Sigmoid colon (tissue), 7 donors: ENCODE results near the gene PRDX2. TPM values are rescaled to one million over a fixed set of nuclear protein-coding genes. Genes with fewer than 3 reads are reported as not detected.

Source experiments
- DNase-seq: peaks from one replicate; pipeline ENCODE4 v3.0.0-alpha.2; 2019
- H3K27ac ChIP-seq, 4 donors: fragments of 200-600 bp; sonication (generic); one replicate each; pipeline ENCODE4 v1.5.1; 2016 to 2019; ENCODE audit warnings: mild to moderate bottlenecking in 1 of 4
- H3K27me3 ChIP-seq, 3 donors: fragments of 200-600 bp; sonication (generic); one replicate each; pipeline ENCODE4 v1.5.1; 2019; ENCODE audit warnings: mild to moderate bottlenecking in 1 of 3
- H3K36me3 ChIP-seq, 4 donors: fragments of 200-600 bp; sonication (generic); one replicate each; pipeline ENCODE4 v1.5.1; 2016 to 2019
- H3K4me1 ChIP-seq, 4 donors: fragments of 200-600 bp; sonication (generic); one replicate each; pipeline ENCODE4 v1.5.1; 2017 to 2019
- H3K4me3 ChIP-seq, 4 donors: fragments of 200-600 bp; sonication (generic); one replicate each; pipeline ENCODE4 v1.5.1; 2017 to 2019; ENCODE audit warnings: mild to moderate bottlenecking in 2 of 4, moderate library complexity in 1 of 4
- H3K9me3 ChIP-seq, 4 donors: fragments of 200-600 bp in 3 of 4; sonication (generic) in 3 of 4; one replicate each; pipeline versions ENCODE4 v1.5.1 to v1.6.1; 2013 to 2019
- CTCF ChIP-seq, 4 experiments: fragments of 450-650 bp in 3 of 4; fragments of 200-600 bp in 1 of 4; IDR thresholded peaks; one replicate each; pipeline ENCODE4 v1.5.1; 2016 to 2019; ENCODE audit warnings: antibody characterized with exemption in 4 of 4, mild to moderate bottlenecking in 3 of 4, moderate library complexity in 2 of 4
- EP300 ChIP-seq, 4 donors: sonication (generic); formaldehyde crosslinking; IDR thresholded peaks; one replicate each; pipeline ENCODE4 v1.6.1; 2017; ENCODE audit warnings: antibody characterized with exemption in 4 of 4
- POLR2A ChIP-seq, 2 donors: fragments of 450-650 bp; IDR thresholded peaks; one replicate each; pipeline ENCODE4 v1.6.1; 2016; ENCODE audit warnings: antibody characterized with exemption in 2 of 2, mild to moderate bottlenecking in 2 of 2, moderate library complexity in 2 of 2
- POLR2AphosphoS5 ChIP-seq, 4 donors: sonication (generic); formaldehyde crosslinking; IDR thresholded peaks; one replicate each; pipeline ENCODE4 v1.6.1; 2017; ENCODE audit warnings: antibody characterized with exemption in 4 of 4
- WGBS, 2 donors: extraction: QIAGEN DNeasy Blood & Tissue Kit; methylation state at CpG; one replicate each; pipeline ENCODE4 v1.1.7; 2013; 5-methylcytosine and 5-hydroxymethylcytosine counted together
- intact Hi-C: fragments of 100-400 bp; cut with DNase I; formaldehyde crosslinking; loops from one replicate; pipeline ENCODE4 v1.15.1; 2023
- polyA plus RNA-seq, 3 donors: library from polyadenylated mRNA; stranded (reverse); fragments of 200-250 nt; gene quantifications; one replicate each; pipeline ENCODE4 v1.2.3, GENCODE V29; 2013
- total RNA-seq, 4 donors: library from RNA; depleted of rRNA; stranded (reverse); fragments of >200 nt; gene quantifications; one replicate each; pipeline ENCODE4 v1.1.0, GENCODE V29; 2016
- donor health status: healthy with polysubstance abuse.
- donor health status: Bipolar disorder and iron deficiency.
- donor health status: healthy.

PRDX2 gene
- total and polyA plus RNA-seq, 7 donors: 248 to 379 (median 277) TPM

GRCh38 chr19:12774588-12775555 lies 26.7 kb downstream of the PRDX2 start, which contains the start of gene HOOK2:
Gene HOOK2, minus strand, starts transcription at chr19:12775552. Its CDS starts 103 bp downstream, at chr19:12775449.
- Histone ChIP-seq H3K36me3 (no peaks in the 10 kb centered on the region), H3K27ac (peak within 1 kb of the TSS; percentile 89 to 97 (median 94)), H3K27me3 (no peaks in the 10 kb centered on the region), H3K4me3 (peak within 1 kb of the TSS; percentile 41 to 68 (median 61)), H3K9me3 (no peaks in the 10 kb centered on the region), H3K4me1 (peaks cover 0 to 42% (median 30%) of the 10 kb centered on the region in 4 donors)
- peak; percentile 86 for DNase-seq
- intact Hi-C loops: no loop called here
- 8 to 19% methylated on average over 58 of the region's 58 CpGs for WGBS, 2 donors
- TF ChIP-seq POLR2AphosphoS5 (IDR thresholded peaks at IDR 0.05): no peak
- TF ChIP-seq POLR2A (IDR thresholded peaks at IDR 0.05): no peak
- no peak for TF ChIP-seq EP300 (IDR thresholded peaks at IDR 0.05)

GRCh38 chr19:12773571-12773970 lies 28.0 kb downstream of the PRDX2 start:
- intact Hi-C loops: no loop called here
- Histone ChIP-seq H3K9me3 (no peaks in the 10 kb centered on the region), H3K4me3 (no peak overlapping the region), H3K36me3 (no peaks in the 10 kb centered on the region), H3K4me1 (peaks cover 0 to 28% (median 18%) of the 10 kb centered on the region in 4 donors), H3K27me3 (no peaks in the 10 kb centered on the region), H3K27ac (peak overlapping the region in 1 of 4 donors; percentile 97)
- DNase-seq: no peak
- TF ChIP-seq CTCF (IDR thresholded peaks at IDR 0.05) (no peak), POLR2AphosphoS5 (IDR thresholded peaks at IDR 0.05) (no peak), EP300 (IDR thresholded peaks at IDR 0.05) (no peak), POLR2A (IDR thresholded peaks at IDR 0.05) (no peak)
- 85 to 93% methylated on average over 2 of the region's 2 CpGs for WGBS, 2 donors

- intact Hi-C loops: no loop called here
- WGBS, 2 donors: 85 to 88% methylated on average over 4 of the region's 4 CpGs
These were observed 29.3 kb downstream of the PRDX2 start for GRCh38 chr19:12772323-12772722.

GRCh38 chr19:12770922-12771321 lies 30.7 kb downstream of the PRDX2 start:
- no peak for TF ChIP-seq CTCF (IDR thresholded peaks at IDR 0.05)
- no peak for TF ChIP-seq POLR2AphosphoS5 (IDR thresholded peaks at IDR 0.05)
- TF ChIP-seq EP300 (IDR thresholded peaks at IDR 0.05): no peak
- TF ChIP-seq POLR2A (IDR thresholded peaks at IDR 0.05): no peak
- Histone ChIP-seq H3K27ac (no peak overlapping the region), H3K9me3 (no peaks in the 10 kb centered on the region), H3K36me3 (peaks cover 0 to 9% (median 0%) of the 10 kb centered on the region in 4 donors), H3K4me3 (no peak overlapping the region), H3K4me1 (peaks cover 0 to 21% (median 7%) of the 10 kb centered on the region in 4 donors), H3K27me3 (no peaks in the 10 kb centered on the region)
- WGBS, 2 donors: 97% methylated on average over 13 of the region's 13 CpGs
- intact Hi-C loops: no loop called here
- DNase-seq: no peak

More at GRCh38 chr19:12772323-12772722, 29.3 kb downstream of the PRDX2 start:
- Histone ChIP-seq H3K27ac (no peak overlapping the region), H3K4me1 (peaks cover 0 to 17% (median 12%) of the 10 kb centered on the region in 4 donors), H3K36me3 (peaks cover 0 to 9% (median 0%) of the 10 kb centered on the region in 4 donors), H3K27me3 (no peaks in the 10 kb centered on the region), H3K9me3 (no peaks in the 10 kb centered on the region), H3K4me3 (no peak overlapping the region)
- DNase-seq: no peak
- no peak for TF ChIP-seq POLR2A (IDR thresholded peaks at IDR 0.05)
- no peak for TF ChIP-seq CTCF (IDR thresholded peaks at IDR 0.05)
- no peak for TF ChIP-seq POLR2AphosphoS5 (IDR thresholded peaks at IDR 0.05)
- TF ChIP-seq EP300 (IDR thresholded peaks at IDR 0.05): no peak

GRCh38 chr19:12769689-12770088 lies 31.9 kb downstream of the PRDX2 start:
- no peak for DNase-seq
- H3K27ac ChIP-seq: no peak overlapping the region
- H3K27me3 ChIP-seq: no peaks in the 10 kb centered on the region
- intact Hi-C loops: loop anchor here (5.0 kb wide), 1 partner anchor 33 kb away; the partner anchor contains the start of genes PRDX2 and THSD8
- TF ChIP-seq POLR2A (IDR thresholded peaks at IDR 0.05) (no peak), POLR2AphosphoS5 (IDR thresholded peaks at IDR 0.05) (no peak), EP300 (IDR thresholded peaks at IDR 0.05) (no peak), CTCF (IDR thresholded peaks at IDR 0.05) (no peak)
- H3K9me3 ChIP-seq: no peaks in the 10 kb centered on the region
- peaks cover 0 to 19% (median 1%) of the 10 kb centered on the region in 4 donors for H3K4me1 ChIP-seq
- peaks cover 0 to 14% (median under 1%) of the 10 kb centered on the region in 4 donors for H3K36me3 ChIP-seq
- H3K4me3 ChIP-seq: no peak overlapping the region
- 30 to 52% methylated on average over 37 of the region's 37 CpGs for WGBS, 2 donors
